GM23338 (cell line): ENCODE data around the gene PTPRN2. TPM values are rescaled to one million over a fixed set of nuclear protein-coding genes. Genes with fewer than 3 reads are reported as not detected.

Source experiments
- CREB1 ChIP-seq: fragments of 250-450 bp; sonication (Bioruptor Pico); IDR thresholded peaks from 2 replicates; pipeline ENCODE4 v1.5.0; 2020; ENCODE audit warnings: low read depth, mild to moderate bottlenecking, moderate library complexity
- CTCF ChIP-seq, 2 experiments: fragments of 200-600 bp in 1 of 2; sonication (generic) in 1 of 2; conservative IDR thresholded peaks; 2 replicates each; pipeline versions ENCODE4 v1.5.1 to v1.6.1; 2016 to 2017; ENCODE audit warnings: antibody characterized with exemption in 2 of 2, low read depth in 2 of 2, mild to moderate bottlenecking in 2 of 2, moderate library complexity in 1 of 2
- EZH2 ChIP-seq: fragments of 200-600 bp; sonication (generic); IDR thresholded peaks from one replicate; pipeline ENCODE4 v1.8.0; 2017; ENCODE audit warnings: antibody characterized with exemption, mild to moderate bottlenecking, low read depth; ENCODE audit not compliant: unreplicated experiment
- JUNB ChIP-seq: IDR thresholded peaks from one replicate; pipeline ENCODE4 v1.6.1; 2016; ENCODE audit warnings: antibody characterized with exemption; ENCODE audit not compliant: unreplicated experiment
- STAT1 ChIP-seq: IDR thresholded peaks from one replicate; pipeline ENCODE4 v1.6.1; 2016; ENCODE audit warnings: antibody characterized with exemption; ENCODE audit not compliant: unreplicated experiment
- ZNF114 ChIP-seq: fragments of 250-450 bp; sonication (Bioruptor Pico); IDR thresholded peaks from 2 replicates; pipeline ENCODE4 v1.5.0; 2020; ENCODE audit warnings: mild to moderate bottlenecking, moderate library complexity
- ZNF331 ChIP-seq: fragments of 250-450 bp; sonication (Bioruptor Pico); IDR thresholded peaks from 2 replicates; pipeline ENCODE4 v1.5.0; 2020; ENCODE audit warnings: low read depth, mild to moderate bottlenecking, moderate library complexity
- ZNF462 ChIP-seq: fragments of 250-450 bp; sonication (Bioruptor Pico); IDR thresholded peaks from 2 replicates; pipeline ENCODE4 v1.5.0; 2020; ENCODE audit warnings: mild to moderate bottlenecking, moderate library complexity
- polyA plus RNA-seq: library from polyadenylated mRNA; unstranded; fragments of >200 nt; fragmentation: Nextera tagmentation; extraction: Ambion mirVana; gene quantifications from 2 replicates; pipeline ENCODE4 v1.2.1, GENCODE V29; 2016
- total RNA-seq: library from RNA; depleted of rRNA; stranded (reverse); fragments of >200 nt; shearing (Covaris generic); gene quantifications from 2 replicates; pipeline ENCODE4 v1.2.3, GENCODE V29; 2014

The PTPRN2 gene
- total and polyA plus RNA-seq, 2 experiments from 2014 or later = 0.87 to 4.0 TPM

GRCh38 chr7:157660971-157661610, 926.5 kb downstream of the PTPRN2 start (continued):
- TF ChIP-seq ZNF462 (CRISPR knock-in tag) = no peak
- TF ChIP-seq ZNF114 (CRISPR knock-in tag) = no peak
- TF ChIP-seq CTCF (conservative IDR thresholded peaks at IDR 0.05; ENCODE audit: low read depth in 2 of 2) = no peak
- TF ChIP-seq JUNB = no peak
- TF ChIP-seq EZH2 = no peak
- TF ChIP-seq STAT1 = no peak
- no peak for TF ChIP-seq ZNF331 (CRISPR knock-in tag)
- TF ChIP-seq CREB1 = no peak
